Small intestine (tissue), 7 donors: ENCODE results near the gene KDM1A. TPM values are rescaled to one million over a fixed set of nuclear protein-coding genes. Genes with fewer than 3 reads are reported as not detected.
"Not testable (repeated sequence)": the region's sequence is repeated elsewhere in the genome, so short reads cannot be mapped to it uniquely, and the experiment has no call there.

Source experiments
- DNase-seq, 2 donors: peaks; one replicate each; pipeline versions ENCODE4 v3.0.0 to v3.0.0-alpha.2; 2013
- FAIRE-seq: peaks from 2 replicates; lab custom pipeline; 2012; peaks lifted over from hg19 to GRCh38; lab: Jason Lieb, UNC
- H3K27ac ChIP-seq, 3 donors: one replicate each; pipeline ENCODE4 v1.5.1; 2013; ENCODE audit warnings: low read length in 2 of 3, mild to moderate bottlenecking in 2 of 3, control low read depth in 1 of 3, inconsistent platforms in 1 of 3, low read depth in 1 of 3, moderate library complexity in 1 of 3
- H3K27me3 ChIP-seq, 3 donors: one replicate each; pipeline ENCODE4 v1.6.1; 2013; ENCODE audit warnings: low read length in 3 of 3, inconsistent platforms in 1 of 3; ENCODE audit not compliant: control insufficient read depth in 3 of 3, insufficient read depth in 3 of 3
- H3K36me3 ChIP-seq, 3 donors: one replicate each; pipeline ENCODE4 v1.6.1; 2013; ENCODE audit warnings: low read length in 3 of 3, inconsistent platforms in 1 of 3, low read depth in 1 of 3, mild to moderate bottlenecking in 1 of 3, moderate library complexity in 1 of 3; ENCODE audit not compliant: control insufficient read depth in 3 of 3, insufficient read depth in 2 of 3
- H3K4me1 ChIP-seq, 3 donors: one replicate each; pipeline ENCODE4 v1.6.1; 2013; ENCODE audit warnings: low read length in 2 of 3, inconsistent platforms in 1 of 3, low read depth in 1 of 3, mild to moderate bottlenecking in 1 of 3, moderate library complexity in 1 of 3; ENCODE audit not compliant: control insufficient read depth in 3 of 3, insufficient read depth in 2 of 3
- H3K4me3 ChIP-seq, 3 donors: one replicate each; pipeline ENCODE4 v1.5.1; 2013; ENCODE audit warnings: low read length in 3 of 3, control low read depth in 1 of 3, inconsistent platforms in 1 of 3, low read depth in 1 of 3, mild to moderate bottlenecking in 1 of 3, moderate library complexity in 1 of 3
- H3K9me3 ChIP-seq, 2 donors: one replicate each; pipeline ENCODE4 v1.6.1; 2013; ENCODE audit warnings: low read depth in 1 of 2, low read length in 1 of 2; ENCODE audit not compliant: control insufficient read depth in 2 of 2, insufficient read depth in 1 of 2
- WGBS, 3 donors: extraction: QIAGEN DNeasy Blood & Tissue Kit; methylation state at CpG; one replicate each; pipeline ENCODE4 v1.1.7; 2013; 5-methylcytosine and 5-hydroxymethylcytosine counted together
- polyA plus RNA-seq, 4 donors: library from polyadenylated mRNA; stranded (reverse) in 3 of 4; unstranded in 1 of 4; fragments of 200-250 nt in 3 of 4; fragments of 120-200 nt in 1 of 4; gene quantifications; one replicate each; pipeline versions ENCODE4 v1.2.1 to v1.2.3, GENCODE V29; 2013
- donor health status: healthy with polysubstance abuse.
- donor health status: control.
- donor health status: control.
- donor health status: Bipolar disorder and iron deficiency.
- donor health status: healthy.

The KDM1A gene
- polyA plus RNA-seq, 4 donors, result 25.7 to 79.6 (median 32.3) TPM

GRCh38 chr1:23000133-23000532 lies 19.1 kb upstream of the KDM1A start:
- WGBS, 3 donors, result 94 to 95% (median 95%) methylated on average over 3 of the region's 3 CpGs

GRCh38 chr1:23002218-23002617 lies 17.1 kb upstream of the KDM1A start:
- WGBS, 3 donors, result 90 to 95% (median 91%) methylated on average over 7 of the region's 7 CpGs
- DNase-seq, H3K27me3 ChIP-seq, H3K27ac ChIP-seq, H3K4me1 ChIP-seq, H3K4me3 ChIP-seq, H3K9me3 ChIP-seq, H3K36me3 ChIP-seq, FAIRE-seq: not testable (repeated sequence)

More at GRCh38 chr1:23000133-23000532, 19.1 kb upstream of the KDM1A start:
- not testable (repeated sequence) for H3K36me3 ChIP-seq, DNase-seq, FAIRE-seq, H3K4me1 ChIP-seq, H3K27ac ChIP-seq, H3K4me3 ChIP-seq, H3K27me3 ChIP-seq
- peaks cover 0 to 11% of the 10 kb centered on the region in 2 donors for H3K9me3 ChIP-seq

GRCh38 chr1:23004112-23004511 lies 15.2 kb upstream of the KDM1A start:
- 68 to 81% (median 76%) methylated on average over 3 of the region's 3 CpGs for WGBS, 3 donors
- no peak for DNase-seq
- no peak overlapping the region for H3K27ac ChIP-seq
- peaks cover 0 to 3% (median 3%) of the 10 kb centered on the region in 3 donors for H3K27me3 ChIP-seq
- H3K4me3 ChIP-seq, result no peak overlapping the region
- H3K4me1 ChIP-seq, result no peaks in the 10 kb centered on the region
- H3K36me3 ChIP-seq, result no peaks in the 10 kb centered on the region
- H3K9me3 ChIP-seq, result peaks cover 0 to 7% of the 10 kb centered on the region in 2 donors
- no peak for FAIRE-seq

- not testable (repeated sequence) for FAIRE-seq, H3K9me3 ChIP-seq, DNase-seq, H3K36me3 ChIP-seq, H3K4me1 ChIP-seq, H3K4me3 ChIP-seq, H3K27ac ChIP-seq, H3K27me3 ChIP-seq
- 75 to 89% (median 85%) methylated on average over 3 of the region's 3 CpGs for WGBS, 3 donors
These were observed 14.5 kb upstream of the KDM1A start for GRCh38 chr1:23004769-23005168.

GRCh38 chr1:23007106-23007505 lies 12.2 kb upstream of the KDM1A start:
- no peak for FAIRE-seq
- WGBS, 3 donors, result 79 to 89% (median 86%) methylated on average over 4 of the region's 4 CpGs
- DNase-seq, result no peak

GRCh38 chr1:23008901-23009300 lies 10.4 kb upstream of the KDM1A start:
- WGBS, 3 donors, result 82 to 92% (median 86%) methylated on average over 2 of the region's 2 CpGs
- FAIRE-seq, result no peak

More at GRCh38 chr1:23007106-23007505, 12.2 kb upstream of the KDM1A start:
- H3K4me3 ChIP-seq, result no peak overlapping the region
- no peaks in the 10 kb centered on the region for H3K4me1 ChIP-seq
- peaks cover 0 to 3% (median 0%) of the 10 kb centered on the region in 3 donors for H3K27me3 ChIP-seq
- no peaks in the 10 kb centered on the region for H3K36me3 ChIP-seq
- H3K9me3 ChIP-seq, result no peaks in the 10 kb centered on the region
- no peak overlapping the region for H3K27ac ChIP-seq

GRCh38 chr1:23010025-23010424 lies 9.2 kb upstream of the KDM1A start:
- H3K4me3 ChIP-seq, H3K4me1 ChIP-seq, DNase-seq, FAIRE-seq, H3K27ac ChIP-seq, H3K9me3 ChIP-seq, H3K36me3 ChIP-seq, H3K27me3 ChIP-seq: not testable (repeated sequence)
- 84 to 91% (median 85%) methylated on average over 8 of the region's 8 CpGs for WGBS, 3 donors

More at GRCh38 chr1:23008901-23009300, 10.4 kb upstream of the KDM1A start:
- no peak for DNase-seq
- Histone ChIP-seq H3K27ac (no peak overlapping the region), H3K9me3 (no peaks in the 10 kb centered on the region), H3K4me3 (no peak overlapping the region), H3K36me3 (no peaks in the 10 kb centered on the region), H3K4me1 (no peaks in the 10 kb centered on the region), H3K27me3 (peaks cover 0 to 3% (median 0%) of the 10 kb centered on the region in 3 donors)

- H3K27me3 ChIP-seq, result no peaks in the 10 kb centered on the region
- H3K27ac ChIP-seq, result no peak overlapping the region
- no peaks in the 10 kb centered on the region for H3K36me3 ChIP-seq
- no peak overlapping the region for H3K4me3 ChIP-seq
- no peaks in the 10 kb centered on the region for H3K9me3 ChIP-seq
- WGBS, 3 donors, result 74 to 84% (median 77%) methylated on average over 3 of the region's 3 CpGs
- no peak for FAIRE-seq
- peak; percentile 11 to 19 for DNase-seq
- no peaks in the 10 kb centered on the region for H3K4me1 ChIP-seq
These were observed 5.6 kb upstream of the KDM1A start for GRCh38 chr1:23013657-23014056.

- WGBS, 3 donors, result 20 to 30% (median 25%) methylated on average over 10 of the region's 10 CpGs
- Histone ChIP-seq H3K4me1 (no peaks in the 10 kb centered on the region), H3K27me3 (no peaks in the 10 kb centered on the region), H3K36me3 (no peaks in the 10 kb centered on the region), H3K27ac (peak overlapping the region; percentile 60 to 94 (median 80)), H3K9me3 (no peaks in the 10 kb centered on the region), H3K4me3 (peak overlapping the region; percentile 91 to 98 (median 94))
- DNase-seq, result no peak
- FAIRE-seq, result no peak
These were observed 591 bp upstream of the KDM1A start for GRCh38 chr1:23018661-23019093.
